Activated CD8-positive, alpha-beta memory T cell treated with anti-CD3 and anti-CD28 coated beads for 24 hours (primary cell): ENCODE measurements around the gene ALDH1L1.

Experiments used
- DNase-seq: peaks from one replicate; pipeline ENCODE4 v3.0.0-alpha.2; 2020

Gene ALDH1L1

GRCh38 chr3:126132751-126133511, 47.5 kb downstream of the ALDH1L1 start:
- peak; percentile 41 for DNase-seq

- peak; percentile 37 for DNase-seq
Observed at GRCh38 chr3:126131881-126132750, 48.3 kb downstream of the ALDH1L1 start.

GRCh38 chr3:126130981-126131745, 49.2 kb downstream of the ALDH1L1 start:
- peak; percentile 41 for DNase-seq

- DNase-seq, result peak; percentile 46
Observed at GRCh38 chr3:126130081-126130855, 50.1 kb downstream of the ALDH1L1 start.

GRCh38 chr3:126129398-126129891, 50.9 kb downstream of the ALDH1L1 start:
- peak; percentile 45 for DNase-seq

GRCh38 chr3:126128504-126129397, 51.6 kb downstream of the ALDH1L1 start:
- DNase-seq, result peak; percentile 42

GRCh38 chr3:126127904-126128303, 52.5 kb downstream of the ALDH1L1 start:
- DNase-seq, result no peak

GRCh38 chr3:126127452-126127851, 52.9 kb downstream of the ALDH1L1 start:
- DNase-seq, result peak; percentile 32

GRCh38 chr3:126126811-126127431, 53.5 kb downstream of the ALDH1L1 start:
- peak; percentile 45 for DNase-seq

- DNase-seq, result peak; percentile 40
Observed at GRCh38 chr3:126126286-126126685, 54.1 kb downstream of the ALDH1L1 start.

GRCh38 chr3:126125781-126126251, 54.6 kb downstream of the ALDH1L1 start:
- DNase-seq, result no peak

- no peak for DNase-seq
Observed at GRCh38 chr3:126125341-126125740, 55.0 kb downstream of the ALDH1L1 start.

GRCh38 chr3:126124896-126125295, 55.5 kb downstream of the ALDH1L1 start:
- no peak for DNase-seq

- peak; percentile 40 for DNase-seq
Observed at GRCh38 chr3:126124148-126124868, 56.1 kb downstream of the ALDH1L1 start.

- peak; percentile 17 for DNase-seq
Observed at GRCh38 chr3:126121632-126122031, 58.8 kb downstream of the ALDH1L1 start.

- no peak for DNase-seq
Observed at GRCh38 chr3:126121074-126121473, 59.3 kb downstream of the ALDH1L1 start.

GRCh38 chr3:126119976-126120375, 60.4 kb downstream of the ALDH1L1 start:
- DNase-seq, result no peak

GRCh38 chr3:126119008-126119675, 61.2 kb downstream of the ALDH1L1 start:
- DNase-seq, result no peak

- DNase-seq, result peak; percentile 28
Observed at GRCh38 chr3:126118591-126118990, 61.8 kb downstream of the ALDH1L1 start.
